HepG2 (cell line): ENCODE measurements around the gene HSPB9. TPM values are rescaled to one million over a fixed set of nuclear protein-coding genes. Genes with fewer than 3 reads are reported as not detected.

ENCODE experiments used
- ARNT ChIP-seq: fragments of 450-650 bp; IDR thresholded peaks from 2 replicates; pipeline ENCODE4 v1.6.1; 2017
- CBX1 ChIP-seq: IDR thresholded peaks from one replicate; pipeline ENCODE4 v1.6.1; 2016; ENCODE audit warnings: antibody characterized with exemption, low read depth
- CREB1 ChIP-seq, 2 experiments: fragments of 450-650 bp in 1 of 2; IDR thresholded peaks; 2 replicates each; pipeline ENCODE4 v1.6.1; 2016 to 2017; ENCODE audit warnings: control low read depth in 1 of 2, mild to moderate bottlenecking in 1 of 2, missing compliant biosample characterization in 1 of 2, missing genetic modification characterization in 1 of 2
- DDIT3 ChIP-seq: sonication (generic); formaldehyde crosslinking; IDR thresholded peaks from 2 replicates; pipeline ENCODE4 v1.4.0; 2020; ENCODE audit warnings: mild to moderate bottlenecking, missing genetic modification reagents
- FOXJ3 ChIP-seq: sonication (generic); formaldehyde crosslinking; IDR thresholded peaks from 2 replicates; pipeline ENCODE4 v1.4.0; 2020; ENCODE audit warnings: missing genetic modification reagents, mild to moderate bottlenecking, borderline replicate concordance
- GPN1 ChIP-seq: sonication (generic); formaldehyde crosslinking; IDR thresholded peaks from 2 replicates; pipeline ENCODE4 v1.5.1; 2020; ENCODE audit warnings: missing genetic modification reagents, borderline replicate concordance
- MED8 ChIP-seq: sonication (generic); formaldehyde crosslinking; IDR thresholded peaks from 2 replicates; pipeline ENCODE4 v1.8.1; 2023; ENCODE audit warnings: mild to moderate bottlenecking, missing genetic modification reagents; ENCODE audit not compliant: insufficient replicate concordance
- MIER2 ChIP-seq: IDR thresholded peaks from 2 replicates; pipeline ENCODE4 v1.6.1; 2016; ENCODE audit warnings: missing biosample characterization, missing genetic modification reagents
- PHF21A ChIP-seq: sonication (generic); formaldehyde crosslinking; IDR thresholded peaks from 2 replicates; pipeline ENCODE4 v1.5.0; 2020; ENCODE audit warnings: mild to moderate bottlenecking, missing genetic modification reagents
- SRSF1 ChIP-seq: fragments of 200-400 bp; formaldehyde crosslinking; optimal IDR thresholded peaks from 2 replicates; pipeline ENCODE3; 2017; ENCODE audit warnings: mild to moderate bottlenecking, low read depth, low read length, moderate library complexity
- ZNF20 ChIP-seq: sonication (generic); formaldehyde crosslinking; IDR thresholded peaks from 2 replicates; pipeline ENCODE4 v1.4.0; 2020; ENCODE audit warnings: mild to moderate bottlenecking, moderate library complexity, missing genetic modification reagents
- ZNF230 ChIP-seq: sonication (generic); formaldehyde crosslinking; IDR thresholded peaks from 2 replicates; pipeline ENCODE4 v1.4.0; 2020; ENCODE audit warnings: mild to moderate bottlenecking, missing genetic modification reagents
- ZNF275 ChIP-seq: sonication (generic); formaldehyde crosslinking; IDR thresholded peaks from 2 replicates; pipeline ENCODE4 v1.8.0; 2022; ENCODE audit warnings: missing genetic modification reagents, mild to moderate bottlenecking, inconsistent platforms, borderline replicate concordance
- ZNF512B ChIP-seq: sonication (generic); formaldehyde crosslinking; IDR thresholded peaks from 2 replicates; pipeline ENCODE4 v1.5.1; 2020; ENCODE audit warnings: missing genetic modification reagents, mild to moderate bottlenecking, borderline replicate concordance
- ZNF629 ChIP-seq: sonication (generic); formaldehyde crosslinking; conservative IDR thresholded peaks from 2 replicates; pipeline ENCODE4 v1.5.0; 2020; ENCODE audit warnings: missing genetic modification reagents
- ZNF737 ChIP-seq: sonication (generic); formaldehyde crosslinking; IDR thresholded peaks from 2 replicates; pipeline ENCODE4 v1.5.0; 2020; ENCODE audit warnings: missing genetic modification reagents, mild to moderate bottlenecking, borderline replicate concordance
- ZNF792 ChIP-seq: IDR thresholded peaks from 2 replicates; pipeline ENCODE4 v1.6.1; 2016
- polyA plus RNA-seq, 8 experiments: library from polyadenylated mRNA; depleted of rRNA in 3 of 8; stranded (reverse) in 7 of 8; unstranded in 1 of 8; fragments of >200 nt; fragmentation: Illumina TruSeq in 4 of 8; extraction: Trizol in 4 of 8; gene quantifications; 2 replicates each; pipeline versions ENCODE4 v1.2.1 to v1.2.3, GENCODE V29; 2011 to 2016; ENCODE audit warnings: low read depth in 4 of 8, missing spikeins in 1 of 8, mixed read lengths in 1 of 8; ENCODE audit not compliant: insufficient read depth in 1 of 8
- total RNA-seq, 5 experiments: library from RNA; depleted of rRNA; stranded (reverse); fragments of >200 nt; fragmentation: Illumina TruSeq; extraction: Trizol; gene quantifications; 2 replicates each; pipeline ENCODE4 v1.2.3, GENCODE V29; 2016; ENCODE audit warnings: low read depth in 1 of 5
- TF ChIP-seq, protein P1 (sequence below): sonication (generic); formaldehyde crosslinking; IDR thresholded peaks from 2 replicates; pipeline ENCODE4 v1.4.0; 2020; ENCODE audit warnings: low read depth, mild to moderate bottlenecking, missing genetic modification reagents
- TF ChIP-seq, protein P2 (sequence below): sonication (generic); formaldehyde crosslinking; IDR thresholded peaks from 2 replicates; pipeline ENCODE4 v1.4.0; 2020; ENCODE audit warnings: missing genetic modification reagents
- TF ChIP-seq, protein P3 (sequence below): sonication (generic); formaldehyde crosslinking; IDR thresholded peaks from 2 replicates; pipeline ENCODE4 v1.5.1; 2020; ENCODE audit warnings: mild to moderate bottlenecking, moderate library complexity, missing genetic modification reagents

Gene HSPB9
- total and polyA plus RNA-seq, 2 of the 13 experiments (the other 11 are each of a cell fraction or from before 2014, with no cell fraction given), result 0.05 to 0.24 TPM

DNA sequence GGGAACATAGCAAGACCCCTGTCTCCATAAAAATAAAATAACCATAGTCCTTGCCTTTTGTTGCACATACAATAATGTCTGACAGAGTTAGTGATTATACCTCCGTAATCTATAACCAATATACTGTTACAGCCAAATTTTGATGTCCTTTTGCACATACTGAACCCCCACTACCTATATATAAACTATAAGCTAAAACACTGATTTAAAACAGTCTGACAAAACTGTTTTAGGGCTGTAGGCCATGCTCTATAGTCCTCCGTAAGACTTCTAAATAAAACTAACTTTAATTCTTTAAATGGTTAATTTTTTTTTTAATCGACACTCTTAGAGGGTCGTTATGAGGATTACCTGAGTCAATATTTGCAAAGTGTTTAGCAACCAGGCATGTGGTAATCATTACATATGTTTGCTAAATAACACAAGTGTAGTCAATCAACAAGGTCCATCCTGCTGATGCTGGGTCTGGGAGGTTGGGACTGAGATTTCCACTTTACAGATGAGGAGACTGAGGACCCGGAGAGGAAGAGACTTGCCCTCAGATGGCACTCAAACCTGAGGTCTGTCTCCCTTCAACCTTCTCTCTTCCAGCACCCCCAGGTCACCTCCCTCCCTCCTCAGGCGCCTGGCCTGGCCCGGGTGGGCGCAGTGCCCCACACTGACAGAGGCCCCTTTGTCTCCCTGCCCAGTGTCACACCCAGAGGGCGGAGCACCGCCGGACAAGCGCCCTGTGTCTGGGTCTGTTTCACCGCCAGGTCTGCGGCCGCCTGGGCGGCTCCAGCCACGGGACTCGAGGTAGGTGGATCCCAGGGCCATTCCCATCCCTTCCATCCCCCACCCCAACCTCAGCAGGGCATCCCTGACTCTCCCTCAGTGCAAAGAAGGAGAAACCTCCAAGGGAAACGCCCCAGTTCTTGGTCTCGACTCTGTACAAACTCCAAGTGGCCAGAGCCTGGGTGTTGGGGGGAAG is 34.6 kb upstream of the HSPB9 start (continued):
- TF ChIP-seq ZNF737 (CRISPR knock-in tag) (0 out of 2 replicates have a peak, but pooled peaks have one; percentile 36), GPN1 (CRISPR knock-in tag) (no peak), ZNF629 (CRISPR knock-in tag) (peak; percentile 100), ZNF230 (CRISPR knock-in tag) (no peak; the same call in 1 of the 2 replicates), SRSF1 (no peak), MIER2 (0 out of 2 replicates have a peak, but pooled peaks have one; percentile 37), PHF21A (CRISPR knock-in tag) (peak; percentile 88; the same call in 1 of the 2 replicates), FOXJ3 (CRISPR knock-in tag) (peak; percentile 86), ZNF792 (no peak), CBX1 (no peak), DDIT3 (CRISPR knock-in tag) (no peak), ARNT (no peak), ZNF275 (CRISPR knock-in tag) (no peak), ZNF20 (CRISPR knock-in tag) (no peak), CREB1 (IDR thresholded peaks at IDR 0.05) (no peak), CREB1 (CRISPR knock-in tag; IDR thresholded peaks at IDR 0.05) (no peak; the same call in 1 of the 2 replicates), MED8 (no peak), ZNF512B (CRISPR knock-in tag) (no peak; the same call in 1 of the 2 replicates)
- TF ChIP-seq, protein P1, sequence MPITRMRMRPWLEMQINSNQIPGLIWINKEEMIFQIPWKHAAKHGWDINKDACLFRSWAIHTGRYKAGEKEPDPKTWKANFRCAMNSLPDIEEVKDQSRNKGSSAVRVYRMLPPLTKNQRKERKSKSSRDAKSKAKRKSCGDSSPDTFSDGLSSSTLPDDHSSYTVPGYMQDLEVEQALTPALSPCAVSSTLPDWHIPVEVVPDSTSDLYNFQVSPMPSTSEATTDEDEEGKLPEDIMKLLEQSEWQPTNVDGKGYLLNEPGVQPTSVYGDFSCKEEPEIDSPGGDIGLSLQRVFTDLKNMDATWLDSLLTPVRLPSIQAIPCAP (CRISPR knock-in tag), result no peak
- TF ChIP-seq, protein P2, sequence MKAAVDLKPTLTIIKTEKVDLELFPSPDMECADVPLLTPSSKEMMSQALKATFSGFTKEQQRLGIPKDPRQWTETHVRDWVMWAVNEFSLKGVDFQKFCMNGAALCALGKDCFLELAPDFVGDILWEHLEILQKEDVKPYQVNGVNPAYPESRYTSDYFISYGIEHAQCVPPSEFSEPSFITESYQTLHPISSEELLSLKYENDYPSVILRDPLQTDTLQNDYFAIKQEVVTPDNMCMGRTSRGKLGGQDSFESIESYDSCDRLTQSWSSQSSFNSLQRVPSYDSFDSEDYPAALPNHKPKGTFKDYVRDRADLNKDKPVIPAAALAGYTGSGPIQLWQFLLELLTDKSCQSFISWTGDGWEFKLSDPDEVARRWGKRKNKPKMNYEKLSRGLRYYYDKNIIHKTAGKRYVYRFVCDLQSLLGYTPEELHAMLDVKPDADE (CRISPR knock-in tag), result no peak
- TF ChIP-seq, protein P3, sequence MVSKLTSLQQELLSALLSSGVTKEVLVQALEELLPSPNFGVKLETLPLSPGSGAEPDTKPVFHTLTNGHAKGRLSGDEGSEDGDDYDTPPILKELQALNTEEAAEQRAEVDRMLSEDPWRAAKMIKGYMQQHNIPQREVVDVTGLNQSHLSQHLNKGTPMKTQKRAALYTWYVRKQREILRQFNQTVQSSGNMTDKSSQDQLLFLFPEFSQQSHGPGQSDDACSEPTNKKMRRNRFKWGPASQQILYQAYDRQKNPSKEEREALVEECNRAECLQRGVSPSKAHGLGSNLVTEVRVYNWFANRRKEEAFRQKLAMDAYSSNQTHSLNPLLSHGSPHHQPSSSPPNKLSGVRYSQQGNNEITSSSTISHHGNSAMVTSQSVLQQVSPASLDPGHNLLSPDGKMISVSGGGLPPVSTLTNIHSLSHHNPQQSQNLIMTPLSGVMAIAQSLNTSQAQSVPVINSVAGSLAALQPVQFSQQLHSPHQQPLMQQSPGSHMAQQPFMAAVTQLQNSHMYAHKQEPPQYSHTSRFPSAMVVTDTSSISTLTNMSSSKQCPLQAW, result no peak
